ENCODE measurements around the gene LRRC49. TPM values are rescaled to one million over a fixed set of nuclear protein-coding genes. Genes with fewer than 3 reads are reported as not detected.

LRRC49 gene
- total and polyA plus RNA-seq, 2 experiments from 2014 or later: 8.5 to 14.6 TPM

GRCh38 chr15:70931821-70932220 lies 39.2 kb downstream of the LRRC49 start (continued):
- TF ChIP-seq ZNF462 (CRISPR knock-in tag; IDR thresholded peaks at IDR 0.05) (no peak), NANOG (IDR thresholded peaks at IDR 0.05; ENCODE audit: borderline replicate concordance) (no peak)

- no peaks in the 10 kb centered on the region for H3K36me3 Mint-ChIP-seq (ENCODE audit: low read depth)
- H3K79me2 ChIP-seq (replicated peaks; ENCODE audit: insufficient read depth): no peaks in the 10 kb centered on the region
- no peaks in the 10 kb centered on the region for H3F3A ChIP-seq (replicated peaks; ENCODE audit: low read depth)
- H3K4me3 Mint-ChIP-seq: no peak overlapping the region
- H3K27me3 Mint-ChIP-seq (ENCODE audit: insufficient read depth, low read depth, poor library complexity): no peaks in the 10 kb centered on the region
- H3K9me3 Mint-ChIP-seq: no peaks in the 10 kb centered on the region
- H3K4me1 ChIP-seq (ENCODE audit: insufficient read depth): no peaks in the 10 kb centered on the region
- H3K36me3 ChIP-seq (ENCODE audit: insufficient read depth): no peaks in the 10 kb centered on the region
- no peak overlapping the region for H3K4me3 ChIP-seq
- TF ChIP-seq ETS1 (IDR thresholded peaks at IDR 0.05) (no peak), NANOG (IDR thresholded peaks at IDR 0.05; ENCODE audit: borderline replicate concordance) (no peak), CREB1 (CRISPR knock-in tag; IDR thresholded peaks at IDR 0.05; ENCODE audit: low read depth) (no peak), POLR2AphosphoS5 (IDR thresholded peaks at IDR 0.05; ENCODE audit: low read depth) (no peak), ZNF114 (CRISPR knock-in tag; IDR thresholded peaks at IDR 0.05) (no peak), STAT1 (IDR thresholded peaks at IDR 0.05; ENCODE audit: unreplicated experiment) (no peak), EZH2 (IDR thresholded peaks at IDR 0.05; ENCODE audit: low read depth, unreplicated experiment) (no peak), REST (IDR thresholded peaks at IDR 0.05; ENCODE audit: unreplicated experiment) (no peak)
- no peak overlapping the region for H3K4me2 ChIP-seq
- no peak overlapping the region for H2AFZ ChIP-seq
- H3K9me2 ChIP-seq (ENCODE audit: insufficient read depth): no peaks in the 10 kb centered on the region
- no peak for DNase-seq (ENCODE audit: low spot score)
- ATAC-seq: no peak
- no peaks in the 10 kb centered on the region for H3K27me3 ChIP-seq (ENCODE audit: insufficient read depth)
- H3K4me1 Mint-ChIP-seq: peaks cover 3% of the 10 kb centered on the region; the same call in 2 of the 3 replicates
- H3K27ac ChIP-seq (ENCODE audit: low read depth): no peak overlapping the region
- H3K27ac Mint-ChIP-seq: no peak overlapping the region
- H4K20me1 ChIP-seq (replicated peaks; ENCODE audit: insufficient read depth): no peaks in the 10 kb centered on the region
Measured at GRCh38 chr15:70932397-70932796, 39.8 kb downstream of the LRRC49 start.

All from GM23338 (cell line).